Measurements from ENCODE around the gene ATP10A. TPM values are rescaled to one million over a fixed set of nuclear protein-coding genes. Genes with fewer than 3 reads are reported as not detected.

Gene ATP10A
- total and polyA plus RNA-seq, 9 of the 15 experiments (the other 6 are each of a cell fraction or from before 2014, with no cell fraction given): 0.09 TPM; not detected in 8

- no peak for ATAC-seq
- TF ChIP-seq KDM1A (IDR thresholded peaks at IDR 0.05) (no peak), SIRT6 (IDR thresholded peaks at IDR 0.05; ENCODE audit: low read depth, low read length) (no peak), RBM14 (IDR thresholded peaks at IDR 0.05; ENCODE audit: borderline replicate concordance, insufficient read depth, low read depth, low read length) (no peak)
- Histone ChIP-seq H3K4me3 (no peak overlapping the region), H2AFZ (ENCODE audit: low read depth, low read length) (no peak overlapping the region), H3K4me2 (ENCODE audit: insufficient read depth, low read length) (no peak overlapping the region), H3K4me1 (replicated peaks in 1 of 2; ENCODE audit: control insufficient read depth in 2 of 2, insufficient read depth in 2 of 2, low read length in 2 of 2) (peaks cover 8% of the 10 kb centered on the region in 2 experiments; a peak in 3 of 5 replicates), H3K36me3 (ENCODE audit: control insufficient read depth, insufficient read depth, low read length) (no peaks in the 10 kb centered on the region), H3K79me2 (ENCODE audit: control insufficient read depth, insufficient read depth, low read length) (no peaks in the 10 kb centered on the region), H4K20me1 (replicated peaks; ENCODE audit: control insufficient read depth, insufficient read depth, low read length) (no peaks in the 10 kb centered on the region), H3K9me3 (replicated peaks; ENCODE audit: control insufficient read depth, insufficient read depth, low read depth, low read length) (no peaks in the 10 kb centered on the region), H3K27ac (ENCODE audit: extremely low read depth, low read depth, low read length) (no peak overlapping the region), H3K9ac (ENCODE audit: insufficient read depth in 1 of 2, low read depth in 2 of 2, low read length in 2 of 2) (no peak overlapping the region), H3K27me3 (ENCODE audit: control insufficient read depth in 2 of 2, insufficient read depth in 2 of 2, low read length in 2 of 2) (peaks cover 0 to 11% of the 10 kb centered on the region in 2 experiments; a peak in 1 of 5 replicates), H3K9me1 (ENCODE audit: control insufficient read depth, insufficient read depth, low read length) (no peaks in the 10 kb centered on the region)
- WGBS (ENCODE audit: insufficient coverage, low coverage, missing lambda C conversion rate): under 1% methylated on average over 7 of the region's 7 CpGs
- intact Hi-C loops (cut with micrococcal nuclease): no loop called here
- DNase-seq (ENCODE audit: extremely low read depth in 1 of 4, low spot score in 3 of 4): no peak
- ChIA-PET POLR2A (interaction anchor here (0.7 kb wide), 1 partner anchor 1132 kb away, joined by 3 read pairs; no protein-coding TSS in a partner anchor), CTCF (ENCODE audit: low intra/inter-chr PET ratio) (no interaction called here)
- in situ Hi-C loops (cut with MboI): no loop called here
- BruUV-seq (replicated peaks): no TSS peak
- no peak for FAIRE-seq
These were observed 73.0 kb downstream of the ATP10A start for GRCh38 chr15:25790000-25790660.

GRCh38 chr15:25789616-25789999 is 73.5 kb downstream of the ATP10A start:
- peaks cover 8% of the 10 kb centered on the region in 2 experiments; a peak in 3 of 5 replicates for H3K4me1 ChIP-seq (replicated peaks in 1 of 2; ENCODE audit: control insufficient read depth in 2 of 2, insufficient read depth in 2 of 2, low read length in 2 of 2)
- FAIRE-seq: no peak
- intact Hi-C loops (cut with micrococcal nuclease): no loop called here
- no peak for DNase-seq (ENCODE audit: extremely low read depth in 1 of 4, low spot score in 3 of 4)
- H3K36me3 ChIP-seq (ENCODE audit: control insufficient read depth, insufficient read depth, low read length): no peaks in the 10 kb centered on the region
- CTCF ChIA-PET (ENCODE audit: low intra/inter-chr PET ratio): no interaction called here
- WGBS (ENCODE audit: insufficient coverage, low coverage, missing lambda C conversion rate): 4% methylated on average over 5 of the region's 5 CpGs
- POLR2A ChIA-PET: no interaction called here
- H3K27ac ChIP-seq (ENCODE audit: extremely low read depth, low read depth, low read length): no peak overlapping the region
- in situ Hi-C loops (cut with MboI): no loop called here
- no peak for ATAC-seq
- no peaks in the 10 kb centered on the region for H3K79me2 ChIP-seq (ENCODE audit: control insufficient read depth, insufficient read depth, low read length)
- no peak overlapping the region for H3K4me2 ChIP-seq (ENCODE audit: insufficient read depth, low read length)
- H3K27me3 ChIP-seq (ENCODE audit: control insufficient read depth in 2 of 2, insufficient read depth in 2 of 2, low read length in 2 of 2): peaks cover 0 to 11% of the 10 kb centered on the region in 2 experiments; a peak in 1 of 5 replicates
- H2AFZ ChIP-seq (ENCODE audit: low read depth, low read length): no peak overlapping the region
- no peak overlapping the region for H3K9ac ChIP-seq (ENCODE audit: insufficient read depth in 1 of 2, low read depth in 2 of 2, low read length in 2 of 2)
- no TSS peak for BruUV-seq (replicated peaks)
- H3K9me3 ChIP-seq (replicated peaks; ENCODE audit: control insufficient read depth, insufficient read depth, low read depth, low read length): no peaks in the 10 kb centered on the region
- H3K9me1 ChIP-seq (ENCODE audit: control insufficient read depth, insufficient read depth, low read length): no peaks in the 10 kb centered on the region
- TF ChIP-seq KDM2B (CRISPR knock-in tag; IDR thresholded peaks at IDR 0.05): no peak
- TF ChIP-seq RBM25 (IDR thresholded peaks at IDR 0.05; ENCODE audit: low read depth, low read length, severe bottlenecking): no peak
- no peak for TF ChIP-seq PRMT5 (CRISPR knock-in tag; IDR thresholded peaks at IDR 0.05)
- no peak for TF ChIP-seq ZKSCAN8 (CRISPR knock-in tag; IDR thresholded peaks at IDR 0.05)
- no peak for TF ChIP-seq ATF1 (CRISPR knock-in tag; IDR thresholded peaks at IDR 0.05)
- no peak for TF ChIP-seq ATF1 (tag; IDR thresholded peaks at IDR 0.05)
- TF ChIP-seq NCOA2 (IDR thresholded peaks at IDR 0.05; ENCODE audit: partially characterized antibody in 2 of 2): no peak
- TF ChIP-seq RBM22 (IDR thresholded peaks at IDR 0.05; ENCODE audit: low read depth, low read length, poor library complexity, severe bottlenecking): no peak
- no peak for TF ChIP-seq NCOA1 (IDR thresholded peaks at IDR 0.05; ENCODE audit: low read depth)
- no peak for TF ChIP-seq E2F4 (CRISPR knock-in tag; IDR thresholded peaks at IDR 0.05; ENCODE audit: low read depth)
- no peak for TF ChIP-seq CBFA2T3 (IDR thresholded peaks at IDR 0.05)
- no peak overlapping the region for H3K4me3 ChIP-seq
- no peaks in the 10 kb centered on the region for H4K20me1 ChIP-seq (replicated peaks; ENCODE audit: control insufficient read depth, insufficient read depth, low read length)
